ENCODE results near the gene DNAI1.

- TF ChIP-seq CTCF (IDR thresholded peaks at IDR 0.05; ENCODE audit: borderline replicate concordance, extremely low read depth, low read length, poor library complexity, severe bottlenecking) (no peak), EZH2 (IDR thresholded peaks at IDR 0.05; ENCODE audit: borderline replicate concordance, low read depth, low read length, severe bottlenecking) (no peak)
Measured at GRCh38 chr9:34440017-34440416, 18.6 kb upstream of the DNAI1 start.

Data from DND-41 (cell line).